Suprapubic skin (tissue), 4 donors: ENCODE measurements around the gene SHLD1. TPM values are rescaled to one million over a fixed set of nuclear protein-coding genes. Genes with fewer than 3 reads are reported as not detected.
"Not testable (repeated sequence)": the region's sequence is repeated elsewhere in the genome, so short reads cannot be mapped to it uniquely, and the experiment has no call there.

ENCODE experiments used
- DNase-seq, 2 donors: peaks; one replicate each; pipeline ENCODE4 v3.0.0-alpha.2; 2019; ENCODE audit warnings: low spot score in 2 of 2
- H3K27ac ChIP-seq: fragments of 200-600 bp; sonication (generic); one replicate; pipeline ENCODE4 v1.5.1; 2019
- H3K27me3 ChIP-seq: fragments of 200-600 bp; sonication (generic); one replicate; pipeline ENCODE4 v1.5.1; 2019
- H3K36me3 ChIP-seq: fragments of 200-600 bp; sonication (generic); one replicate; pipeline ENCODE4 v1.5.1; 2019
- H3K4me1 ChIP-seq: fragments of 200-600 bp; sonication (generic); one replicate; pipeline ENCODE4 v1.5.1; 2019
- H3K4me3 ChIP-seq: fragments of 200-600 bp; sonication (generic); one replicate; pipeline ENCODE4 v1.5.1; 2019; ENCODE audit warnings: mild to moderate bottlenecking
- H3K9me3 ChIP-seq: fragments of 200-600 bp; sonication (generic); one replicate; pipeline ENCODE4 v1.5.1; 2019
- CTCF ChIP-seq, 2 donors: fragments of 200-600 bp in 1 of 2; fragments of 450-650 bp in 1 of 2; sonication (generic) in 1 of 2; IDR thresholded peaks; one replicate each; pipeline ENCODE4 v1.5.1; 2016 to 2019; ENCODE audit warnings: antibody characterized with exemption in 2 of 2, mild to moderate bottlenecking in 1 of 2, moderate library complexity in 1 of 2
- EP300 ChIP-seq: sonication (generic); formaldehyde crosslinking; IDR thresholded peaks from one replicate; pipeline ENCODE4 v1.6.1; 2017; ENCODE audit warnings: antibody characterized with exemption
- POLR2A ChIP-seq, 2 donors: fragments of 450-650 bp; IDR thresholded peaks; one replicate each; pipeline ENCODE4 v1.6.1; 2017; ENCODE audit warnings: antibody characterized with exemption in 2 of 2, mild to moderate bottlenecking in 2 of 2, moderate library complexity in 2 of 2
- POLR2AphosphoS5 ChIP-seq, 3 donors: sonication (generic); formaldehyde crosslinking; IDR thresholded peaks; one replicate each; pipeline ENCODE4 v1.6.1; 2017; ENCODE audit warnings: antibody characterized with exemption in 3 of 3
- WGBS: methylation state at CpG from one replicate; pipeline ENCODE4 v1.1.5; 2018; 5-methylcytosine and 5-hydroxymethylcytosine counted together
- total RNA-seq, 4 donors: library from RNA; depleted of rRNA; stranded (reverse); fragments of >200 nt; gene quantifications; one replicate each; pipeline ENCODE4 v1.1.0, GENCODE V29; 2016

The SHLD1 gene
- total RNA-seq, 4 donors from 2014 or later = 3.3 to 3.9 (median 3.7) TPM

GRCh38 chr20:5719861-5720403 lies 30.3 kb upstream of the SHLD1 start:
- H3K4me3 ChIP-seq = no peak overlapping the region
- TF ChIP-seq POLR2AphosphoS5 (IDR thresholded peaks at IDR 0.05) (no peak), CTCF (IDR thresholded peaks at IDR 0.05) (no peak), EP300 (no peak), POLR2A (IDR thresholded peaks at IDR 0.05) (no peak)
- H3K27ac ChIP-seq = no peak overlapping the region
- H3K9me3 ChIP-seq = no peaks in the 10 kb centered on the region
- H3K4me1 ChIP-seq = peaks cover 4% of the 10 kb centered on the region
- no peak for DNase-seq
- H3K27me3 ChIP-seq = no peaks in the 10 kb centered on the region
- no peaks in the 10 kb centered on the region for H3K36me3 ChIP-seq
- WGBS = 61% methylated on average over 6 of the region's 6 CpGs

GRCh38 chr20:5720696-5721095 lies 29.5 kb upstream of the SHLD1 start:
- Histone ChIP-seq H3K27ac (no peak overlapping the region), H3K4me3 (no peak overlapping the region), H3K36me3 (no peaks in the 10 kb centered on the region), H3K27me3 (no peaks in the 10 kb centered on the region), H3K9me3 (no peaks in the 10 kb centered on the region), H3K4me1 (peaks cover 4% of the 10 kb centered on the region)
- WGBS = 74% methylated on average over 5 of the region's 5 CpGs
- no peak for DNase-seq
- TF ChIP-seq POLR2A (IDR thresholded peaks at IDR 0.05) = no peak
- TF ChIP-seq POLR2AphosphoS5 (IDR thresholded peaks at IDR 0.05) = no peak
- no peak for TF ChIP-seq CTCF (IDR thresholded peaks at IDR 0.05)
- no peak for TF ChIP-seq EP300

- WGBS = 96% methylated on average over 6 of the region's 6 CpGs
- not testable (repeated sequence) for H3K4me1 ChIP-seq, H3K9me3 ChIP-seq, H3K4me3 ChIP-seq, DNase-seq, H3K27me3 ChIP-seq, H3K27ac ChIP-seq, H3K36me3 ChIP-seq
Measured at GRCh38 chr20:5721356-5721755, 28.8 kb upstream of the SHLD1 start.

GRCh38 chr20:5722927-5723326 lies 27.3 kb upstream of the SHLD1 start:
- H3K4me3 ChIP-seq = no peak overlapping the region
- no peak for DNase-seq
- H3K4me1 ChIP-seq = peaks cover 4% of the 10 kb centered on the region
- TF ChIP-seq POLR2A (IDR thresholded peaks at IDR 0.05) (no peak), EP300 (no peak), POLR2AphosphoS5 (IDR thresholded peaks at IDR 0.05) (no peak), CTCF (IDR thresholded peaks at IDR 0.05) (no peak)
- 77% methylated on average over 9 of the region's 9 CpGs for WGBS
- no peaks in the 10 kb centered on the region for H3K9me3 ChIP-seq
- no peaks in the 10 kb centered on the region for H3K27me3 ChIP-seq
- H3K27ac ChIP-seq = no peak overlapping the region
- H3K36me3 ChIP-seq = no peaks in the 10 kb centered on the region

- DNase-seq, H3K36me3 ChIP-seq, H3K9me3 ChIP-seq, H3K4me3 ChIP-seq, H3K27me3 ChIP-seq, H3K27ac ChIP-seq, H3K4me1 ChIP-seq: not testable (repeated sequence)
- 89% methylated on average over 3 of the region's 3 CpGs for WGBS
Measured at GRCh38 chr20:5725183-5725463, 25.1 kb upstream of the SHLD1 start.

- 67% methylated on average over 4 of the region's 5 CpGs for WGBS
- Histone ChIP-seq H3K9me3 (no peaks in the 10 kb centered on the region), H3K4me3 (no peak overlapping the region), H3K27ac (no peak overlapping the region), H3K4me1 (peaks cover 4% of the 10 kb centered on the region), H3K36me3 (no peaks in the 10 kb centered on the region), H3K27me3 (no peaks in the 10 kb centered on the region)
- no peak for TF ChIP-seq CTCF (IDR thresholded peaks at IDR 0.05)
- no peak for TF ChIP-seq POLR2A (IDR thresholded peaks at IDR 0.05)
- TF ChIP-seq POLR2AphosphoS5 (IDR thresholded peaks at IDR 0.05) = no peak
- TF ChIP-seq EP300 = no peak
- no peak for DNase-seq
Measured at GRCh38 chr20:5727018-5727515, 23.1 kb upstream of the SHLD1 start.
